ENCODE data around the gene SCG2. TPM values are rescaled to one million over a fixed set of nuclear protein-coding genes. Genes with fewer than 3 reads are reported as not detected.
"Not testable (repeated sequence)": the region's sequence is repeated elsewhere in the genome, so short reads cannot be mapped to it uniquely, and the experiment has no call there.

SCG2 gene
- total and polyA plus RNA-seq, 2 experiments from 2014 or later: not detected

GRCh38 chr2:223594259-223594658 lies 7.9 kb downstream of the SCG2 start:
- Histone ChIP-seq H3K27ac (no peak overlapping the region), H3K27me3 (peaks cover 15% of the 10 kb centered on the region), H3K4me1 (ENCODE audit: low read depth) (no peaks in the 10 kb centered on the region), H3K9me3 (ENCODE audit: low read depth) (no peaks in the 10 kb centered on the region), H3K4me3 (no peak overlapping the region), H3K36me3 (no peaks in the 10 kb centered on the region)
- no peak for DNase-seq (ENCODE audit: low read depth in 1 of 2, low spot score in 1 of 2)
- no peak for TF ChIP-seq CTCF (IDR thresholded peaks at IDR 0.05; ENCODE audit: low read depth, low read length)

GRCh38 chr2:223592689-223593088 lies 9.5 kb downstream of the SCG2 start:
- H3K27ac ChIP-seq; H3K4me1 ChIP-seq (ENCODE audit: low read depth); H3K27me3 ChIP-seq; H3K36me3 ChIP-seq; H3K4me3 ChIP-seq; DNase-seq (ENCODE audit: low read depth in 1 of 2, low spot score in 1 of 2); H3K9me3 ChIP-seq (ENCODE audit: low read depth): not testable (repeated sequence)

GRCh38 chr2:223591596-223591995 lies 10.6 kb downstream of the SCG2 start:
- Histone ChIP-seq H3K27me3 (no peaks in the 10 kb centered on the region), H3K36me3 (no peaks in the 10 kb centered on the region), H3K27ac (no peak overlapping the region), H3K9me3 (ENCODE audit: low read depth) (no peaks in the 10 kb centered on the region), H3K4me3 (no peak overlapping the region), H3K4me1 (ENCODE audit: low read depth) (no peaks in the 10 kb centered on the region)
- TF ChIP-seq CTCF (IDR thresholded peaks at IDR 0.05; ENCODE audit: low read depth, low read length): no peak
- DNase-seq (ENCODE audit: low read depth in 1 of 2, low spot score in 1 of 2): no peak

- Histone ChIP-seq H3K4me3 (no peak overlapping the region), H3K9me3 (ENCODE audit: low read depth) (no peaks in the 10 kb centered on the region), H3K27ac (no peak overlapping the region), H3K27me3 (no peaks in the 10 kb centered on the region), H3K36me3 (no peaks in the 10 kb centered on the region), H3K4me1 (ENCODE audit: low read depth) (no peaks in the 10 kb centered on the region)
- DNase-seq (ENCODE audit: low read depth in 1 of 2, low spot score in 1 of 2): no peak
- TF ChIP-seq CTCF (IDR thresholded peaks at IDR 0.05; ENCODE audit: low read depth, low read length): no peak
Measured at GRCh38 chr2:223590964-223591363, 11.2 kb downstream of the SCG2 start.

GRCh38 chr2:223589901-223590300 lies 12.3 kb downstream of the SCG2 start:
- H3K27ac ChIP-seq: no peak overlapping the region
- no peaks in the 10 kb centered on the region for H3K9me3 ChIP-seq (ENCODE audit: low read depth)
- no peak for DNase-seq (ENCODE audit: low read depth in 1 of 2, low spot score in 1 of 2)
- no peaks in the 10 kb centered on the region for H3K36me3 ChIP-seq
- H3K27me3 ChIP-seq: no peaks in the 10 kb centered on the region
- H3K4me3 ChIP-seq: no peak overlapping the region
- H3K4me1 ChIP-seq (ENCODE audit: low read depth): no peaks in the 10 kb centered on the region
- TF ChIP-seq CTCF (IDR thresholded peaks at IDR 0.05; ENCODE audit: low read depth, low read length): no peak

GRCh38 chr2:223588251-223588650 lies 13.9 kb downstream of the SCG2 start:
- no peaks in the 10 kb centered on the region for H3K36me3 ChIP-seq
- no peak overlapping the region for H3K4me3 ChIP-seq
- H3K9me3 ChIP-seq (ENCODE audit: low read depth): no peaks in the 10 kb centered on the region
- H3K27ac ChIP-seq: no peak overlapping the region
- H3K4me1 ChIP-seq (ENCODE audit: low read depth): no peaks in the 10 kb centered on the region
- no peak for TF ChIP-seq CTCF (IDR thresholded peaks at IDR 0.05; ENCODE audit: low read depth, low read length)
- no peak for DNase-seq (ENCODE audit: low read depth in 1 of 2, low spot score in 1 of 2)
- no peaks in the 10 kb centered on the region for H3K27me3 ChIP-seq
